Stimulated activated CD4-positive, alpha-beta T cell treated with anti-CD3 and anti-CD28 coated beads, Interleukin-2, amount 100 ng/mL, for 4 hours (primary cell): ENCODE data around the gene SLC43A2.

Experiments used
- DNase-seq: peaks from one replicate; pipeline ENCODE4 v3.0.0-alpha.2; 2020; ENCODE audit warnings: low read depth

Gene SLC43A2

DNA sequence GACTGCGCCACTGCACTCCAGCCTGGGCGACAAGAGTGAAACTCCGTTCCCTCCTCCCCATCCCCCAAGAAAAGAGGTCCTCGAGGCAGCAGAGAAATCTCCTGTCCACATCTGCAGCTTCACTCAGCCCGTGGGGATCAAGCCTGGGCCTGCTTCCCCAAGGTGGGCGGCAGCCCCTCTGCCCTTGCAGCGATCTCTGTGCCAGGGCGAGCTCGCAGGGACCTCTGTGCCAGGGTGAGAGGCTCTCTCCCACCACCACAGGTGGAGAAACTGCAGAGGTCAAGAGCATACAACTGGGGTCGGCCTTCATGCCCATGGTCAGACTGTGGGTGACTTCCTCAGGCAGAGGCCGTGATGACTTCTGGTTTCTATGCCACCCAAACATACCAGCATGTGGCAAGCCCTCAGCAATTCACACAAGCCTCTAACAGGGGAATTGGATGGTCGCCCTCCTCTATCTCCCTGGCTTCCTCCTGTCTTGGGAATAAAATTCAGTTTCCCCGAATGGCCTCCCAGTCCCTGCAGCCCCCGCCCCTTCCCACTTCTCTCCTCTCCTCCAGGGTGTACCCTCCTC, 5.5 kb downstream of the SLC43A2 start:
- no peak for DNase-seq

DNA sequence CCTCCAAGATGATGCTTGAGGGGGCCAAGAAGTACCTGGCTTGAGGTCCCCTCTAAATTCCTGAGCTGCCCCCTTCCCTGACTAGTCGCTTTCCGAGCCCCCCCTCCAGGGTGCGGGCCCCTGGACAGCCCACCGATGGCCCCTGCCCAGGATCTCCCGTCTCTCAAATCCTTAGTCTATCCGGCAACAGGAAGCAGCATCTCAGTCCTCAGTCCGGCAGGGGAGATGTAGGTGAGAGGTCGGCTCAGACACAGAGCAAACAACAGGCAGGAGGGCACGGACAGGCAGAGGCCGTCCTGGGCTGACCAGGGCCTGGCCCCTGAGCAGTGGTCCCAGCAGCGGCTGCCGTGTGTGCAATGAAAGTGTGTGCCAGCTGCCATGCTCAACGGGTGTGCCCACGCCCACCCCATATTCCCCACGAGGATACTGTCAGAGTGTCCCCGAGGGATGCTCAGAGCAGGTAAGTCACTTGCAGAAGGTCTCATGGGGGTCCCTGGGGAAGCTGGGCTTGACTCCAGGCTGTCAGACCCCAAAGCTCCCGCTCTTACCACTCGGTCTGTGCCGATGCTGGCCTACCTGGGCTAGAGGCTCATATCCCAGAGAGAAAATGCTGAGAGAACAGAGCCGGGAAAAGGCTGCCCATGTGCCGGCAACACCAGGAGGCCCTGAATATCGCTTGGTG, 7.2 kb downstream of the SLC43A2 start:
- no peak for DNase-seq

GRCh38 chr17:1620486-1620885, 8.1 kb downstream of the SLC43A2 start:
- no peak for DNase-seq

- DNase-seq, result no peak
These were observed 10.9 kb downstream of the SLC43A2 start for GRCh38 chr17:1617620-1618174.

GRCh38 chr17:1616101-1616500, 12.5 kb downstream of the SLC43A2 start:
- DNase-seq, result no peak

- no peak for DNase-seq
These were observed 16.2 kb downstream of the SLC43A2 start for GRCh38 chr17:1612400-1612799.

GRCh38 chr17:1611715-1612114, 16.9 kb downstream of the SLC43A2 start:
- no peak for DNase-seq

- no peak for DNase-seq
These were observed 20.0 kb downstream of the SLC43A2 start for GRCh38 chr17:1608676-1609075.

- no peak for DNase-seq
These were observed 20.7 kb downstream of the SLC43A2 start for GRCh38 chr17:1607971-1608320.

GRCh38 chr17:1606352-1606985, 22.2 kb downstream of the SLC43A2 start:
- no peak for DNase-seq

GRCh38 chr17:1605681-1606351, 22.8 kb downstream of the SLC43A2 start:
- no peak for DNase-seq

DNA sequence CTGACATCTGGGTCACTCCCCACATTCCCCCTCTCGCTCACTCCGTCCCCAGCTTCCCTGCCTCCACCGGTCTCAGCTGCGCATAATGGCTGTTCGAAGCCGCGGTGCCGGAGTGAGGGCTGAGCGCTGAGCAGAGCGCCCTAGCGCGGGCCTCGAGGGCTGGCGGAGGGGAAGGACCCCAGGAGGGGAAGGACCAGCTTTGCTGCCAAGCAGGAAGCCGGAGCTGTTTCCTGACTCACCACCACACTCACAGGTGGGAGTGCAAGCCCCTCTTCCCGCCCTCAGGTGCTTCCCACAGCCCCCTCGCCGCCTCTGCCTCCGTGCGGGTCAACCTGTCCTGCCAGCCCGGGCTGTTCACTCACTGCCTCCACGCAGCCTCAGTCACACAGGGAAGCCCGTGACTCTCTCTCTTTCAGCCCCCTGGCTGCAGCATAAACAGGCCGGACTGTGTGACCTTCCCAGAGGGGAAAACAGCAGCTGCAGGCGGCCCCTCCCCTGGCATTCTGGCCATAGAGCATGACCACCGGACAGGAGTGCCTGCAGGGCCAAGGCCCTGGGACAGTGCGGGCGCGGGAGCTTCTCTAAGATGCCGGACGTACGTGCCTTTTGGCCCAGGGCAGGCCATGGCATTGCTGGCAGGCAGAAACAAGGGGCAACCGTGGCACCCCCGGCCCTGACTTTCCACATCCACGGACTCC, 23.7 kb downstream of the SLC43A2 start:
- no peak for DNase-seq

GRCh38 chr17:1601571-1601970, 27.1 kb downstream of the SLC43A2 start:
- no peak for DNase-seq

- DNase-seq, result no peak
These were observed 30.1 kb downstream of the SLC43A2 start for GRCh38 chr17:1598399-1599095.

DNA sequence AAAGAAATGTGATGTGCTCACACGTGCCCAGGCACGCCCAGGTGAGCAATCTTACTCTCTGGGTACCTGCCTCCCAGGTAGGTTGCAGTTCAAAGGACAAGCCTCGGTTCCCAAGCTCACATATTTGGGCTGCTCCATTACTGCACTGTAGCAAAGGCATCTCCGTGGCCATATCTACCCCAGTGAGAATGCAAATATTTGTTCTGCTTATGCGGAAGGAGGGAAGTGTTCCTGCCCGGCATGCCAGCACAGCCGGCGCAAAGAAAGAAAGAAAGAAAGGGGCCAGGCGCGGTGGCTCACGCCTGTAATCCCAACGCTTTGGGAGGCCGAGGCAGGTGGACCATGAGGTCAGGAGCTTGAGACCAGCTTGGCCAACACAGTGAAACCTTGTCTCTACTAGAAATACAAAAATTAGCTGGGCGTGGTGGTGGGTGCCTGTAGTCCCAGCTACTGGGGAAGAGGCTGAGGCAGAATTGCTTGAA, 30.7 kb downstream of the SLC43A2 start:
- DNase-seq, result no peak

GRCh38 chr17:1593630-1593931, 35.1 kb downstream of the SLC43A2 start:
- no peak for DNase-seq

GRCh38 chr17:1592751-1593629, 35.6 kb downstream of the SLC43A2 start:
- no peak for DNase-seq

DNA sequence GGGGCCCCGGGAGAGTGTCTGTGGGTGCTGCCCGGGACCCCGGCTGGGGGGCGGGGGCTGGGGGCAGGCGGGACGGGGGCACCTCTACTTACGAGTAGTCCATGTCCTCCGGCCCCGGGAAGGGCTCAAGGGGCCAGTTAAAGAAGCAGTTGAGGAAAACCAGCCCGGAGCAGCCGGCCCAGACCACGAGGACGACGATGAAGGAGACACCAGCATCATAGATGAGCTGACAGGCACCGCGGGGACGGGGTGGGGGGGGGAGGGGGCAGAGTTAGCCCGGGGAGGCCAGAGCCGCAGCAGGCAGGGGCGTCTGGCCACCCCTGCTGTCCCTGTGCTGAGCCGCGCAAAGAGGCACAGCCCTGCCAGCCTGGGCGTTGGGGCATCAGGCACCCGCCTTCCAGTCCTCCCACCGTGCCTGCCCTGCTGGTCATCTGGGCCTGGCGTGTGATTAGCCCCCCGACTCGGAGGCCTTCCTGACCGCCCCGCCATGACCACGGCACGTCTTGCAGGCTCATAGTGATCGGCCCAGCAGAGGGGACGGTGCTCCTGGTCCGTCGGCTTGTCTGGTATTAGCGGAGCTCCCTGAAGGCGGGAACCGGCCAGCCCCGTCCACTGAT, 37.1 kb downstream of the SLC43A2 start:
- DNase-seq, result no peak

DNA sequence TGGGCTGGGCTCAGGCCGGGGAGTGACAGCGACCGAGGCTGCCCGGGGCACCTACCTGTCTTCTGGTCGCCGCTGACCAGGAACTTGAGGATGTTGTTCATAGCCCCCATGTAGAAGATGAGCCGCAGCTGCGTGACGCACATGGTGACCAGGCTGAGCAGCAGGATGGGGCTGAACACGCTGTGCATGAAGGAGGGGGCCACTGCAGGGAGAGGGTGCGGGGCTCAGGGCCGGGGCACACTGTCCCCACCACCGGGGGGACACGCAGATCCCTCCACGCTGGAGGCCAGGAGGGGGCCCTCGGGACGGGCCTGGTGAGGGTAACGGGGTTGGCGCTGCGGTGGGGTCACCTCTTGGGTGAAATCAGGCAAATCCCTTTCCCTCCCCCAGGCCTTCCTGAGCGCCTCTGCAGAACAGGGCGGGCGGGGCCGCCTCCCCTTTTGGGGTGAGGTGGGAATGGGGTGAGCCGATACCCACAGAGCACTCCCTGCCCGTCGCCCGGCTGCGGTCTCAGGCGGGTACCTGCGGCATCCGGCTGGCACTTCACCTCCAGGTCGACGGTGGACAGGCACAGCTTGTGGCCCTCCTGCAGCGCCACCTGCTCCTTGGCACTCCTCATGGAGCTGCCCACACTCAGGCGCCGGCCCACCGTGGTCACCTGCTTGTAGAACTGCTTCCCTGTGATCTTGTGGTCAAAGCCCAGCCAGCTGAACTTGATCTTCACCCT, 37.7 kb downstream of the SLC43A2 start:
- no peak for DNase-seq
